HPDE6-E6E7 (cell line): ENCODE results near the gene PTH1R.

Source experiments
- DNase-seq: peaks from one replicate; pipeline ENCODE4 v3.0.0; 2011; ENCODE audit warnings: missing footprints; ENCODE audit errors: extremely low spot score

PTH1R gene

DNA sequence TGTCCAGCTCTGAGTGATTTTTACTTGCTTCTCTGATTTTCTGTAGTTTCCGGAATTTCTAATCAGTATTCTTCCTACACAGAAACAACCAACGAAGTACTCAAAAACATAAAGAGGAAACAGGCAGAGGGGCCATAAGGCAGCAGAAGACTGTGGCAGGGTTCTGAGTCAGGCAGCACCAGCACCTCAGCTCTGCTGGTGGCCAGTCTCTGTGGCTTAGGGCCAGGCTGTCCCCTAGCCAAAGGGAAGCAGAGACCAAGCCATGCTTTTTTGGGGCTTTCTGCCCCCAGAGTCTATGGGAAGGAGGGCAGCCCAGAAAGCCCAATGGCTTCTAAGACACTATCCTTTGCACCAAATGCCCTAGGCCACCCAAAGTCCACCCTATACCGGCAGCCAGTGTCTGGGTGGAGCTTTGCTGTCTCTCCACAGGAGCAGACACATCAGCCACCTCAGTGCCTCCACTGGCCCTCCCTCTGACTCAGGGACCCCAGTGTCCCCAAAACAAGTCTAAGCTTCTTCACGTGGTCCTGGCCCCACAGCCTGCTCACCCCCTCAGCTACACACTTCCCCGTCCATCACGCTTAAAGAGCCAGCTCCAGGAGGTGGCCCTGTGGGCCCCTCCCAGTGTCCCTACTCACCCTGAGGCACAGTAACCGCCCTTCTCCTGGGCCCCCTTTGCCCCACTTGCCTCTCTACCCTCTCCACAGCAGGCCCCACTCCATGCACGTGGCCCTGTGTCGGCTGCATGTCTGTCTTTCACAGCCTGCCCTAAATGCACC, 52.8 kb downstream of the PTH1R start:
- DNase-seq = no peak

DNA sequence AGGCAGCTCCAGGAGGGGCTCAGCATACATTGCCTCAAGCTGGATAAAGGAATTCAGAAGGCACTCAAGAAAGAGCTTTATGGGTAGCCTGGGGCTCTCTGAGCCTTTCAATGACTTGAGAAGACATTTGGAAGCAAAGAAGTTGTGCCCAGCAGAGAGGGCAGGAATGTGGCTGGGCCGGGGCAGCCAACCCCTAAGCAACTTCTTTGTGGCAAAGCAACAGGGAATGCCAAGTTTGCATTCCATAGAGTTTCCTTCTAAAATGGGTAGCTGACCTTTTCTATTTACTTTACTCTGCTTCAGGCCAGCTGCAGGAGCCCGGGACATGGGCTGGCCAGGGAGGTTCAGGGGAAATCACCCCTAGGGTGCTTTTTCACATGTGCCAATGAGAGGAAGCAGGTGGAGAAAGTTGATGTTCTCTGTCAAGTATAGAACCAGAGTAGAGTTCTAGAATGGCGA, 53.5 kb downstream of the PTH1R start:
- no peak for DNase-seq

DNA sequence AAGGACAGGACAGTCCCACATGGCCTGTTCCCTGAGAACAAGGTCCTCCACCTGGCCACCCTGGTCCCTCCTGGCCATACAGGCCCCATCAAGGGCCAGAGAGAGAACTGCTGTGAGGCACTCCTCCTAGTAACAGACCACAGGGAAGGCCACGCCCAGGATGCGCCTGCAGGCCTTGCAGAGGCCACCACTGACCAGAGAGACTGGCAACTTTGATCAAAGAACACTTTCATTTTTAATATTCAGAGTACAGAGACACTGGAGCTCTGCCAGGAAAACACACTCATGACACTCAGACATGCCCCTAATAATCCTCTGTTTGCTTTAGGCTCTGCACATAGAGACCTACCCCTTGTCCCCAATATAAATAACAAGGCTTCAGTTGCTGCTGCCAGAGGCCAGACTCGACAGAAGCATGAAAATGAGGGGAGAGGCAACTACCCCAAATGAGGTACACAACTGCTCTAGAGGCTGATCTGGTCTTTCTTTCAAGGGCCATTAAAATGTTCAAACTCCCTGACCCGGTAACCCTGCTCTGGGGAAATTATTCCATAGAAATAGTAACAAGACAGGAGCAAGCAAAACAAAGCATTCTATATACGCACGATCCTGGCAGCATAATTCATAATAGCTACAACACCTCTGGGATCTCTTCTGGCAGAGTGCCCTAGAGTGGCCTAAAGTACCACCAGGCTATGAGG, 54.3 kb downstream of the PTH1R start:
- no peak for DNase-seq

DNA sequence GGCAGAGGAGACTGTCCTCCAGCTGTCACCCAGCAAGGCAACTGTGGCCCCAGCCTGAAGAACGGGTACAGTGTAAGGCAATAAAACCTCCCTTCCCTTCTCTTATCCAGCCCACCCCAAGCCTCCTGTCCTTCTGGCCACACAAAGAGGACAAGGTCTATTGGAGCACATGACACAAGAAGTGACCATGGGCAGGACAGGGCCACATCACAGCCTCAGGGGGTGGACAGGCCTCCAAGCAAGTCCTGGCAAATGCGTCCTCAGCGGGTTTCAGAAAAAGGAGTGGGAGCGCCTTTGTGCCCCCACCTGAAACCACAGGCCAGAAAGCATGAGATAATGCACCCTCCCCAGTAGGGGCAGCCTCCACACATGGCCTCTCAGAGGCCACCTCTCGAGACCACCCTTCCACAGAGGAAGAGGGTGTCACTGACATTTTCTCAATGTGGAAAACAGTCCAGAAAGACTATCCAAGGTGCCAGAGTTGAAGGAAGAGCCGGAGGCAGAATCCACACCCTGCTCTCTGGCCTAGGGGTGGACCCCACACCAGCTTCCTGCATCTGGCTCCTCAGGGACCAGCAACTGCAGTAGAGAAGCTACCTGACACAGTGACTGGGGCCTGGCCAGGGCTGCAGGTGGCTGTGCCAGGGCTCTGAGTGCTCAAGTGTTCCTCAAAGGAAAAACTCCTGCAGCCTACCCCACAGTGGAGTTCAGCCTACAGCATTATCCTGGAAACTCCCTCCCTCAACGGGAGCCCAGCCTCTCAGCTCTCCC, 55.1 kb downstream of the PTH1R start:
- DNase-seq = no peak

DNA sequence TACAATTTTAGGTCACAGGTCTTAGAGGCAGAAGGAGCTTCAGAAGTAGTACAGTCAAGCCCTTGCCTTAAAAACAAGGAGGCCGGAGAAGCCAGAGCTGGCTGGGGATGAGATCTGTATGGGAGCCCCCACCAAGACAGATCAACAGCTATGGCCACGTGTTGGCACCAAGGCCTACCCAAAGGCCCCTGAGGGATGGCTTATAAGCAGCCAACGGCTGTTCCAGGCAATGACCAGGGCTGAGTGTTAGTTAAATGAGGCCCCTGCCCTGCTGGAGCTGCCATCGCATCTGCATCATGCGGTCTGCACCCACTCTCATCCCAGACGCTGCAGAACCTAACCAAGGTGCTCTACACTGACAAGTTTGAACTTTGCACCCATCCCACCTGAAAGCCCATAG, 55.7 kb downstream of the PTH1R start:
- no peak for DNase-seq

- no peak for DNase-seq
Observed at GRCh38 chr3:46934072-46934471, 56.6 kb downstream of the PTH1R start.

- DNase-seq = no peak
Observed at GRCh38 chr3:46934498-46935167, 57.1 kb downstream of the PTH1R start.

DNA sequence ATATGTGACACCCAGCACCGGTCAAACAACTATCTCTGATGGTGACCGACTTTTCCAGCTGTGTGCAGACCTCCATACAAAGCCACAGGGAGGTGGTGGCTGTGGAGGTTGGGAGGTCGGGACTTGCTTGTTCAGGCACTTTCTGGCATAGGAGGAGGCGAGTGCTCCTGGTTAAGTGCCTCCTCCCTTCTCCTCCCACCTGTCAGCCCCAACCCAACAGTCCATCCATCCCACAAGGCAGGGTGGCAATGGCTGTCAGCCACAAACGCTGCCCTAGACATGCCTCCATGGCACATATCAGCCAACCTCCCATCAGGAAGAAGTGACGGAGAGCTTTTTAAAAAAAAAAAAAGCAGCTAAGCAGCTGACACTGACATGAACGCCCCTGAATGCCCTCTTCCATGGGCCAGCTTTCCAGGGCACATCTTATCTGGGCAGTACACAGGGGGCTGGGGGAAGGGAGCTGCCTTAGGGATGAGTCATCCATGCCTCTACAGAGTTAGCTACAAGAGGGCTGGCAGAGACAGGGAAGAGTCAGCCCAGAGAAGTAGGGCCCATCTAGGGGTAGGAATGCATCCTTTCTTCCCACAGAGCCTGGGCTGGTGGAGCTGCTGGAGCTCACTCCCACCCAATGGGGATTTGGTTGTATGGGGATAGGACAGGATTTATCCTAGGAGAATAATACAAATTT, 57.8 kb downstream of the PTH1R start:
- DNase-seq = peak; percentile 64

GRCh38 chr3:46935989-46936558, 58.6 kb downstream of the PTH1R start:
- DNase-seq = no peak

DNA sequence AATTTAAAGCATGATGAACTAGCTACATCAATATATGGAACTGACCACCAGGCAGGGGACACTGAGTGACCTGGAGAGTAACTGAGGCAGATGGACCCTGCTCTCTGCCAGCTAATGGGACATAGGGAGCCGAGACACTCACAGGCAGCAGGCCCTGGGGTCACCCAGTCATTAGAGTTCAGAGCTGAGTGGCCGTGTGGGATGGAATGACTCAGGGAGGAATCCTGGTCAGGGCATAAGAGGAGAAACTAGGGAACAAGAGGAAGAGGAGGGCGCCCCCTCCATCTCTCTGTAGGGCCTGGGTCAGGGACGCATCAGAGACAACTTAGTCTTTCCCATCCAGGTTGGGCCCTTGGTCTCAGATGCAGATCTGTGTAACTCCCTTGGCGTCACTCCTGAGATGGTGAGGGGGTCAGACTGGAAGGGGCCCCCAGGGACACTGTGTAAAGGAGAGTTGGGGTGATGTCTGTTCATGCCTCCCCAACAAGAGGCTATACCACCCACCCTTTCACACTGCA, 59.3 kb downstream of the PTH1R start:
- no peak for DNase-seq

- no peak for DNase-seq
Observed at GRCh38 chr3:46938118-46938517, 60.6 kb downstream of the PTH1R start.

- no peak for DNase-seq
Observed at GRCh38 chr3:46939578-46940445, 62.3 kb downstream of the PTH1R start.

DNA sequence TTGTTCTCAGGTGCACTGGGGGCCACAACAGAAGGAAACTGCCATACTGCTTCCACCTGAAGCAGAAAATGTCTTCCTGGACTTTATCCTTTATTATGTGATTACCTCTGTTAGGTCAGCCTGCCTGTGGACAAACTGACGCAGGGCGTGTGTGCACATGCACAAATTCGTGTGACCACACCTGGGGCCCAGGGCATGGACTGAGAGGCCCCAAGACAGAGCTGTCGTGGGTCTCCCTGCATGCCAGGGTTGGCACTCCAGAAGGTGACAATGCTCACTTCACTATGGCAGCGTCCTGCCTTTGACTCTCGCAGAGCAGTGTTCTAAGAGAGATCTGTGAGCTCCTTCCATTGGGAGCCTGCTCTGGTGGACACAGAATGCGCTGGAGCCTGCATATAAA, 64.6 kb downstream of the PTH1R start:
- DNase-seq = no peak

GRCh38 chr3:46942481-46943236, 65.1 kb downstream of the PTH1R start:
- no peak for DNase-seq

DNA sequence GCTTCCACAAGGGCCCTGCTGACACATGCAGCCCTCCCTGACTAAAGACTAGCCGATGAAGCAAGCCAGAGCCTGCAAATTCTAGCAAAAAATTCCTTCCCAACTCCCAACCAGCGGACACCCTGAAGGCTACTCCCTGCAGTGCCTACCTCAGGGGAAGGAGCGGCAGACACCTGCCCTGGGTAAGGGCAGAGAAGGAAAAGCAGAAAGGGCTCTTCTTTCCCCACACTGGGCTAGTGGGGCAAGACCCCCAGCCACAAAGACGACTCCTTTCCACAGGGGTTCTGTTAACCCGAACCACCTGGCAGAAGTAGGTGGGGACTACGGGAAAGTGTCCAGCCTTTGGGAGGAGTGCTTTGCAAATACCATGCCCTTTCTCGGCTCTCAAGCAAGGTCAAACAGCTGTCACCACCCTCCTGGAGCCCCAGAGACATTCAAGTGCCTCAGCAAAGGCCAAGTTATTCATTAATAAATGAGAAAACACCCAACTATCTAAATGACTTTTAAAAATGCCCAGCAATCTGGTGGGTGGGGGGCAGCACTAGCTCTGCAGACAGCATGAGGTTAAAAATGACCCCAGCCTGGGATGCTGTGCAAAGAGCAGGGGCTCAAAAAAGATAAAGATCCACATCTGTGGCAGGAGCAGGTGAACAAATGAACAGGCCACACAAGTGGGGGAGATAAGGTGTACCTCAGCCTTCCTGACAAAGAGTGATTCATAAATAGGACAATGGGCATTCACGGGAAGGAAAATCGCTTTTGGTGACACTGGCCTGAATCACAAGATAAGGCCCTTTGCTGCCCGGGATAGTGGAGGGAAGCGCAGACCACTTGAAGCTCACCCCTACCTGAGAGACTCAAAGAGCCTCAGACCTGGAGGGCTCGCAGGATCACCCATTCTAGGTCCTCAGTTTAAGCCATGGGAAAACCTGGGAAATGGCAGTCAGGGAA, 66.0 kb downstream of the PTH1R start:
- no peak for DNase-seq

DNA sequence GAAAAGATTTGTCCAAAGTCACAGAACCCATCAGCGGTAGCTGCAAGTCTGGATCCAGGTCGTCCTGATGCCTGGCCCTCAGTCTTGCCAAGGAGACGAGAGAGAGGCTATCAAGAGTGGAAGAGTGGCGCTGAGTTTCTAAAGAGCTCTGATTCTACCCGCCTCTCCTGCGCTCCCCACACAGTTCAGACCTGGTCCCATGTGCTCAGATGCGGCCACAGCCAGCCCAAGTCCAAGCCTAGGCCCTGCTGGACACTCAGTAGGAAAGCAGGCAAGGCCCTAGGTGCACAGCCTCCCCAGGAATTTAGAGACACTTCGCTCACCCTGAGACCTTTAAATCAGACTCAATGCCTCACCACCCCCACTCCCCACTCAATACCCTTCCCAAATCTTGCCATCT, 66.7 kb downstream of the PTH1R start:
- DNase-seq = no peak

DNA sequence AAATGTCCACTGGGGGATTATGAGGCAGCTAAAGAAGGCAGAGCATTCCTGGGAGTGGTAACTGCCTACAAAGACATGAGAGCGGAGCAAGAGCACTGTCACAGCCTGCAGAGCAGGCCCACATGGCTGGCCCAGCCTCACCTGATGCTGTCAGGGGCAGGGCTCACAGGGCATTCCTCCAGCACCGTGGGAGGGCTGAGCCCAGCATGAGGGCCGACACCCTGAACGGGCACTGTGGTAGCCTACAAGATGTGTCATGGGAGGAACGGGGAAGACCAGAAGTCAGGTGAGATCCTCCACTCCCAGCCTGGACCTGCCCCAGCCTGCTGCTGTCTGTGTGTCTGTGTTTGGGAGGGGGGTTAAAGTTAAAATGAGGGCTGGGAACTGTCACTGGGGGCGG, 68.9 kb downstream of the PTH1R start:
- no peak for DNase-seq
